Suprapubic skin (tissue), 4 donors: ENCODE data around the gene TMEM106C. TPM values are rescaled to one million over a fixed set of nuclear protein-coding genes. Genes with fewer than 3 reads are reported as not detected.

Experiments
- DNase-seq, 2 donors: peaks; one replicate each; pipeline ENCODE4 v3.0.0-alpha.2; 2019; ENCODE audit warnings: low spot score in 2 of 2
- H3K27ac ChIP-seq: fragments of 200-600 bp; sonication (generic); one replicate; pipeline ENCODE4 v1.5.1; 2019
- H3K27me3 ChIP-seq: fragments of 200-600 bp; sonication (generic); one replicate; pipeline ENCODE4 v1.5.1; 2019
- H3K36me3 ChIP-seq: fragments of 200-600 bp; sonication (generic); one replicate; pipeline ENCODE4 v1.5.1; 2019
- H3K4me1 ChIP-seq: fragments of 200-600 bp; sonication (generic); one replicate; pipeline ENCODE4 v1.5.1; 2019
- H3K4me3 ChIP-seq: fragments of 200-600 bp; sonication (generic); one replicate; pipeline ENCODE4 v1.5.1; 2019; ENCODE audit warnings: mild to moderate bottlenecking
- H3K9me3 ChIP-seq: fragments of 200-600 bp; sonication (generic); one replicate; pipeline ENCODE4 v1.5.1; 2019
- CTCF ChIP-seq, 2 donors: fragments of 200-600 bp in 1 of 2; fragments of 450-650 bp in 1 of 2; sonication (generic) in 1 of 2; IDR thresholded peaks; one replicate each; pipeline ENCODE4 v1.5.1; 2016 to 2019; ENCODE audit warnings: antibody characterized with exemption in 2 of 2, mild to moderate bottlenecking in 1 of 2, moderate library complexity in 1 of 2
- EP300 ChIP-seq: sonication (generic); formaldehyde crosslinking; IDR thresholded peaks from one replicate; pipeline ENCODE4 v1.6.1; 2017; ENCODE audit warnings: antibody characterized with exemption
- POLR2A ChIP-seq, 2 donors: fragments of 450-650 bp; IDR thresholded peaks; one replicate each; pipeline ENCODE4 v1.6.1; 2017; ENCODE audit warnings: antibody characterized with exemption in 2 of 2, mild to moderate bottlenecking in 2 of 2, moderate library complexity in 2 of 2
- POLR2AphosphoS5 ChIP-seq, 3 donors: sonication (generic); formaldehyde crosslinking; IDR thresholded peaks; one replicate each; pipeline ENCODE4 v1.6.1; 2017; ENCODE audit warnings: antibody characterized with exemption in 3 of 3
- WGBS: methylation state at CpG from one replicate; pipeline ENCODE4 v1.1.5; 2018; 5-methylcytosine and 5-hydroxymethylcytosine counted together
- total RNA-seq, 4 donors: library from RNA; depleted of rRNA; stranded (reverse); fragments of >200 nt; gene quantifications; one replicate each; pipeline ENCODE4 v1.1.0, GENCODE V29; 2016

Gene TMEM106C
- total RNA-seq, 4 donors from 2014 or later: 36.8 to 52.9 (median 46.5) TPM

GRCh38 chr12:48016373-48017020, 53.1 kb downstream of the TMEM106C start:
- Histone ChIP-seq H3K9me3 (no peaks in the 10 kb centered on the region), H3K4me3 (no peak overlapping the region), H3K4me1 (no peaks in the 10 kb centered on the region), H3K27me3 (peaks cover 23% of the 10 kb centered on the region), H3K27ac (no peak overlapping the region), H3K36me3 (no peaks in the 10 kb centered on the region)
- DNase-seq: no peak
- WGBS: 66% methylated on average over 6 of the region's 8 CpGs
- TF ChIP-seq CTCF (IDR thresholded peaks at IDR 0.05) (no peak), POLR2A (IDR thresholded peaks at IDR 0.05) (no peak), EP300 (no peak), POLR2AphosphoS5 (IDR thresholded peaks at IDR 0.05) (no peak)

- H3K27me3 ChIP-seq: peaks cover 31% of the 10 kb centered on the region
- no peaks in the 10 kb centered on the region for H3K4me1 ChIP-seq
- H3K36me3 ChIP-seq: no peaks in the 10 kb centered on the region
- H3K4me3 ChIP-seq: no peak overlapping the region
- DNase-seq: no peak
- 68% methylated on average over 5 of the region's 5 CpGs for WGBS
- no peak overlapping the region for H3K27ac ChIP-seq
- no peaks in the 10 kb centered on the region for H3K9me3 ChIP-seq
- TF ChIP-seq POLR2AphosphoS5 (IDR thresholded peaks at IDR 0.05): no peak
- no peak for TF ChIP-seq CTCF (IDR thresholded peaks at IDR 0.05)
- no peak for TF ChIP-seq POLR2A (IDR thresholded peaks at IDR 0.05)
- no peak for TF ChIP-seq EP300
Observed at GRCh38 chr12:48017496-48017895, 54.1 kb downstream of the TMEM106C start.

DNA sequence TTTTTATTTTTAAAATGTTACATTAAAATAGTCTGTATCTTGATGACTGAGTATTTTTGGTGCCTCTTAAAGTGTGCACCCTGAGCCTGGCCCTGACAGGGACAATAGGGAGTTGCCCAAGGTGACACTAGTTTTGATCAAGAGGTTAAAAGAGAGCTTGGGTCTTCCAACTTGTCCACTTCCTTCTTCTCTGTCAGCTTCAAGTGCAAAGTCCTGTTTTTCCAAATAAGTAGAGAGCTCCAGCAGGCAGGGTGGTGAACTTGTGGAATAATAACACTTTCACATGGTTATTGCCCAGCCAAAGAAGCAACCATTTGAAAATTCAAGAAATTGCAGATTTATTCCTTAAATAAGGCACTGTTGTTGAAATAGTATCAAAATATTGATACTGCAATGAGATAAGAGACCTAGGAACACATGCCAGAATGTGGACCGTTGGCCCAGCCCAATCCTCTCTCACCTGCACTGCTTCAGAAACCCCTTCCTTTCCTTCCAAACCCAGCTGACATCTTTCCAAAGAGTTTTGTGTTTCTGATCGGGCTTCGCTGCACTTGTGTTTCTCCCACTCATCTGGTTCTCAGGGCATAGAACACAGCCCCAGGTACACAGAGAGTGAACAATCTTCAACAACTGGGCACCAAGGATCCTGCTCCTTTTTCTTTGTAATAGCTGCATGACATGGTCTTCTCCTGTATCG, 54.7 kb downstream of the TMEM106C start:
- TF ChIP-seq CTCF (IDR thresholded peaks at IDR 0.05): no peak
- no peak for TF ChIP-seq POLR2AphosphoS5 (IDR thresholded peaks at IDR 0.05)
- no peak for TF ChIP-seq EP300
- no peak for TF ChIP-seq POLR2A (IDR thresholded peaks at IDR 0.05)
- DNase-seq: no peak
- H3K27ac ChIP-seq: no peak overlapping the region
- no peaks in the 10 kb centered on the region for H3K4me1 ChIP-seq
- H3K4me3 ChIP-seq: no peak overlapping the region
- 77% methylated on average over 4 of the region's 4 CpGs for WGBS
- H3K27me3 ChIP-seq: peaks cover 37% of the 10 kb centered on the region
- H3K36me3 ChIP-seq: no peaks in the 10 kb centered on the region
- H3K9me3 ChIP-seq: no peaks in the 10 kb centered on the region

Other genes starting within 250 kb of the TMEM106C start
- gene ENDOU, start 238.1 kb upstream of the TMEM106C start, total RNA-seq: 10 to 100 TPM in 3 of 4 donors, 1 to 10 TPM in 1; 3.5 to 36.1 (median 20.8) TPM
- 10 to 100 TPM in 3 of 4 donors, 1 to 10 TPM in 1; 9.3 to 48.9 (median 20.0) TPM for gene RAPGEF3, start 204.7 kb upstream of the TMEM106C start, total RNA-seq
- gene SLC48A1, start 190.4 kb upstream of the TMEM106C start, total RNA-seq: 10 to 100 TPM; 38.2 to 53.6 (median 44.7) TPM
- 100 to 1,000 TPM in 1 of 4 donors, 10 to 100 TPM in 3; 47.9 to 152 (median 76.2) TPM for gene HDAC7, start 143.7 kb upstream of the TMEM106C start, total RNA-seq
- 10 to 100 TPM; 36.7 to 47.9 (median 41.2) TPM for gene VDR, start 58.6 kb upstream of the TMEM106C start, total RNA-seq
- not detected for gene COL2A1, start 40.9 kb downstream of the TMEM106C start, total RNA-seq
- gene SENP1, start 142.5 kb downstream of the TMEM106C start, total RNA-seq: 10 to 100 TPM; 13.5 to 25.5 (median 20.0) TPM
- 10 to 100 TPM; 20.4 to 31.2 (median 27.7) TPM for gene PFKM, start 155.8 kb downstream of the TMEM106C start, total RNA-seq
- 10 to 100 TPM; 19.8 to 49.4 (median 23.6) TPM for gene ASB8, start 193.9 kb downstream of the TMEM106C start, total RNA-seq
- gene CCDC184, start 220.0 kb downstream of the TMEM106C start, total RNA-seq: under 1 TPM; 0.19 to 0.83 (median 0.60) TPM
- not detected for gene OR10AD1, start 239.7 kb downstream of the TMEM106C start, total RNA-seq